Cerebellar cortex (tissue), 1 donor: ENCODE measurements around the gene SAMMSON.

ENCODE experiments used
- DNase-seq: peaks from one replicate; pipeline ENCODE4 v3.0.0-alpha.2; 2015; ENCODE audit warnings: low spot score

SAMMSON gene

GRCh38 chr3:70090322-70090913 lies 90.9 kb downstream of the SAMMSON start:
- no peak for DNase-seq

- no peak for DNase-seq
These were observed 94.7 kb downstream of the SAMMSON start for GRCh38 chr3:70094197-70094596.

DNA sequence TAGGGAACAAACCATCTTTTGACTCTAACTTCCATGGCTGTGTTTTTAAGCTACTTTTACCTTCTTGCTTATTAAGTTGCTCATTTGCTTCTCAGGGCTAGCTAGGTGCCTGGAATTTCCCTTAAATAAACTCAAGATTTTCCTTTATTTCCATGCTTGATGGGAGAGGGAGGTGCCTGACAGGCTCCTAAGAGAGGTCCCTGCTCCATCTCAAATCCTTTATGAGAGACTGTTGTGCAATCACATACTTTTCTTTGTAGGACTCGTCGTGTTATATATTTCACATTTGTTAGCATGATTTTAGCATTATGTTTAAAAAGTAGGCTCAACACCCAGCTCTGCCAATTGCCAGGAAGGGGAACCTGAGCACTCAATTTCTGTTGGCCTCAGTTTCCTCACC lies 95.7 kb downstream of the SAMMSON start:
- no peak for DNase-seq

- no peak for DNase-seq
These were observed 97.0 kb downstream of the SAMMSON start for GRCh38 chr3:70096376-70097066.

GRCh38 chr3:70097084-70097483 lies 97.6 kb downstream of the SAMMSON start:
- DNase-seq: no peak

DNA sequence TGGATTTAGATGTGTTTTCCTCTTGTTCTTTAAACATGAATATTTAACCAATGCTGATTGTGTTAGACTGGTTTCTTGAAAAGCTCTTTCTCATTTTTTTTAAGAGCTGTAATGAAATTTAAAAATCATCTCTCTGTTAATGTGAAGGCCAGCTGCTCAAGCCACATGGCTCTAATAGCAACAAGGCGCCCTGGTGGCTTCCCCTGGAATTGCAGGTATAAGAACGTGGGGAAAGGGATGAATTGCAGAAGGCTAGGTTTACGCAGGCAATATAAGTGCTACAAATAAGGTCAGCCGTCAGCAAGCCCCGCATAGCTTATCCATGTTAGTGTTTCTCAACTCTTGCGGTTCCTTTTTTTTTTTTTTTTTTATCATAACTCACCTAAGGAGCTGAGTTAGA lies 108.5 kb downstream of the SAMMSON start:
- no peak for DNase-seq

DNA sequence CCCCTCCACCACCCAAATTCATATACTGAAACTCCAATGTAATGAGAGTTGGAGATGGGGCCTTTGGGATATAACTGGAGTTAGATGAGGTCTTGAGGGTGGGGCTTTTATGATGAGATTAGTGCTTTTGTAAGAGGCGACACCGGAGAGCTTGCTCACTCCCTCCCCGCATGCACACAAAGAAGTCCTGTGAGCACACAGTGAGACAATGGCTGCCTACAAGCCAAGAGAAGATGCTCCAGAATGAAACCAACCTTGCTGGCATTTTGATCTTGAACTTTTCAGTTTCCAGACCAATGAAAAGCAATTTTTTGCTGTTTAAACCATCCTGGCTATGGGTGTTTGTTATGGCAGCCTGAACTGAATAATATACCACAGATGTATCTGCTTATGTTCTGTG lies 109.0 kb downstream of the SAMMSON start:
- no peak for DNase-seq

GRCh38 chr3:70110066-70110465 lies 110.5 kb downstream of the SAMMSON start:
- no peak for DNase-seq

DNA sequence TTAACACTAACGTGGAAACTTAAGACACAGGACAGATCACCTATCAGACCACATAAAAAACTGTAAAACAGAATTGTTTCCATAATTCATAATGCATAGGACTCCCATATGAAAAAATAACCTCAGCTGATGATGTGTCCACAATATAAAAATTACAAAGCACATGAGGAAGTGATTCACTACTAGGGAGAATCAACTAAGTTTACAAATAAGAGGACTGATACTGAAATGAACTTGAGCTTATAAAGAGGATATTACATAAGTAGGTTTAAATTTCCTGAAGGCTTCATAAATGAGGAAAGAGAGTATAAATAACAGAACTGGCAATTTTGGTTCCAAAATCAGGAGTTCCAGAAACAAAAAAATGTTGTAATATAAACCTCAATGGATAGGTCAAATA lies 111.9 kb downstream of the SAMMSON start:
- no peak for DNase-seq

DNA sequence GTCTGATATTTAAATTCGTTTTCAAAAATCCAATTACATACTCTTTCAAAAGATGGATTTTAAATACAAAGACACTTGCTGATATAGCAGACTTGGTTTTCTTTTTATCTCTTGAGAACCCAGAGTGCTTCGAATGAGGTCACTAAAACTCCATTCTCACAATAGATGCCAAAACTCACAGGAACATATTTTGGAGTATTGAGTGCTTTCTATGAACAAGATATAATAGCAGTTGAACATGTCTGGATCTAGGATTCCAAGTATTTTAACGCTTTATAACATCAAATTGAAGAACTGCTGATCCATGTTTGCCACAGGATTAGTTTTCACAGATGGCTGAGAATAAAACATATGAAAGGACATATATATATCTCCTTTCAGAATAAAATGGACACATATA lies 113.2 kb downstream of the SAMMSON start:
- DNase-seq: no peak

GRCh38 chr3:70114431-70114830 lies 114.9 kb downstream of the SAMMSON start:
- no peak for DNase-seq

- no peak for DNase-seq
These were observed 120.3 kb downstream of the SAMMSON start for GRCh38 chr3:70119879-70120278.
